Stimulated activated CD4-positive, alpha-beta T cell treated with anti-CD3 and anti-CD28 coated beads, Interleukin-1b, Interleukin-23, amount 100 ng/mL, for 48 hours (primary cell): ENCODE data around the gene RBM38.
A peak's percentile ranks its signal among the peaks of the same experiment; 100 is the strongest.

Experiments used
- DNase-seq: peaks from one replicate; pipeline ENCODE4 v3.0.0-alpha.2; 2020

RBM38 gene

GRCh38 chr20:57392512-57393271 lies 1.5 kb downstream of the RBM38 start:
- DNase-seq = peak; percentile 81

- DNase-seq = no peak
Measured at GRCh38 chr20:57393321-57394120, 2.3 kb downstream of the RBM38 start.

GRCh38 chr20:57394121-57395082 lies 3.2 kb downstream of the RBM38 start:
- no peak for DNase-seq

- no peak for DNase-seq
Measured at GRCh38 chr20:57395111-57395966, 4.1 kb downstream of the RBM38 start.

GRCh38 chr20:57396212-57396983 lies 5.2 kb downstream of the RBM38 start:
- no peak for DNase-seq

GRCh38 chr20:57396984-57397692 lies 5.9 kb downstream of the RBM38 start:
- DNase-seq = peak; percentile 48

- peak; percentile 49 for DNase-seq
Measured at GRCh38 chr20:57397693-57398108, 6.5 kb downstream of the RBM38 start.

GRCh38 chr20:57398231-57398821 lies 7.1 kb downstream of the RBM38 start:
- DNase-seq = peak; percentile 83

- no peak for DNase-seq
Measured at GRCh38 chr20:57398901-57399535, 7.8 kb downstream of the RBM38 start.

- peak; percentile 59 for DNase-seq
Measured at GRCh38 chr20:57399587-57400155, 8.5 kb downstream of the RBM38 start.

- no peak for DNase-seq
Measured at GRCh38 chr20:57400231-57400701, 9.1 kb downstream of the RBM38 start.

- DNase-seq = no peak
Measured at GRCh38 chr20:57400821-57401564, 9.8 kb downstream of the RBM38 start.

- no peak for DNase-seq
Measured at GRCh38 chr20:57401565-57401918, 10.3 kb downstream of the RBM38 start.

- no peak for DNase-seq
Measured at GRCh38 chr20:57402206-57403125, 11.3 kb downstream of the RBM38 start.

- DNase-seq = no peak
Measured at GRCh38 chr20:57403216-57403615, 12.0 kb downstream of the RBM38 start.

- DNase-seq = no peak
Measured at GRCh38 chr20:57404006-57404405, 12.8 kb downstream of the RBM38 start.

GRCh38 chr20:57404419-57405072 lies 13.3 kb downstream of the RBM38 start:
- DNase-seq = no peak
